ENCODE data around the gene CDH2. TPM values are rescaled to one million over a fixed set of nuclear protein-coding genes. Genes with fewer than 3 reads are reported as not detected.
A peak's percentile ranks its signal among the peaks of the same experiment; 100 is the strongest.

CDH2 gene
- polyA plus RNA-seq, 1 donor from 2014 or later = 199 TPM

DNA sequence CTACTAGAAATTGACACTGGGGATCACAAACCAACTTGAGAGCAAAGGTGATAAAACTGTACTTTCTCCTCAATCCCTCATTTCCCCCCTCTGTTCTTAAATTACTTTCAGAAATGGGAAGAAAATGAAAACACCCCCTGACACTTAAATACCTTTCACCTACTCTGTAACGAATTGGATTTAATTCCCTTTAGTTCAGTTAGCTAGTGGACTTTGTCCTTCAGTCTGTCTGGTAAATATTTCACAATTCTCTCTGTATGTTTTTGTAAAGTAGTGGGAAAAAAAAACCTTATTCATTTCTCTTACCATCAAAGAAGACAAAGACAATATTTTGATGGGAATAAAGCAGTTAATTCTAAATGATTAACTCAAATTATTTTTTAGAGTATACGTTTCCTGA, 85.7 kb downstream of the CDH2 start:
- no peak overlapping the region for H3K9ac ChIP-seq (ENCODE audit: low read length)
- H3K36me3 ChIP-seq (ENCODE audit: insufficient read depth, low read length) = no peaks in the 10 kb centered on the region
- H2AFZ ChIP-seq (ENCODE audit: low read depth, low read length) = no peak overlapping the region
- no peak overlapping the region for H3K4me3 ChIP-seq (ENCODE audit: low read length)
- no peak overlapping the region for H3K27ac ChIP-seq (ENCODE audit: low read length)
- H3K9me2 ChIP-seq (ENCODE audit: insufficient read depth, low read length) = no peaks in the 10 kb centered on the region
- H4K20me1 ChIP-seq (ENCODE audit: insufficient read depth) = no peaks in the 10 kb centered on the region
- no peaks in the 10 kb centered on the region for H3K9me3 ChIP-seq (ENCODE audit: low read length)
- TF ChIP-seq EP300 (conservative IDR thresholded peaks at IDR 0.05; ENCODE audit: poor library complexity, severe bottlenecking) (no peak), RAD21 (conservative IDR thresholded peaks at IDR 0.05) (no peak), MXI1 (conservative IDR thresholded peaks at IDR 0.05; ENCODE audit: poor library complexity, severe bottlenecking) (no peak)
- no peak overlapping the region for H3K4me2 ChIP-seq (ENCODE audit: low read length)
- H3K79me2 ChIP-seq (replicated peaks; ENCODE audit: insufficient read depth, low read length) = peaks cover 86% of the 10 kb centered on the region
- H3K27me3 ChIP-seq (ENCODE audit: insufficient read depth, low read depth, low read length) = no peaks in the 10 kb centered on the region
- peaks cover 5% of the 10 kb centered on the region for H3F3A ChIP-seq (ENCODE audit: insufficient read depth, low read length, poor library complexity, severe bottlenecking)

DNA sequence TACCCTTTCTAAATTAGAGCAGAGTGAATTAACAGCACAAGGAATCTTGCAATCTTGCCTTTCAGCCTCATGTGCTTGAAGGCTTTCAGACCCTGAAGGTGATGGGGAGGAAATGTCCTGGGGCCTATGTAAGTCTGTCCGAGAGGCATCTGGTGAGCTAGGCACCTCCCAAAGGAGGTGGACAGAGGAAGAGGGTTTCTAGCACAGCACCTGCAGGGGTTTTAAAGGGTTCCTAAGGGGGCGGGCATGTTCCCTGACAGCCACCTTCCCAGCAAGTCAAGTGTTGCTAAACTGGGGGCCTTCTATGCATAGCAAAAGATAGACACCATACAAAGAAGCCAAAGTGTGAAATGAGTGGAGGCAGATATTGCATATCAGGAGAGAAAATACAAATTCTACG, 88.5 kb downstream of the CDH2 start:
- peaks cover 92% of the 10 kb centered on the region for H3K79me2 ChIP-seq (replicated peaks; ENCODE audit: insufficient read depth, low read length)

More for the DNA sequence above, 88.5 kb downstream of the CDH2 start:
- Histone ChIP-seq H2AFZ (ENCODE audit: low read depth, low read length) (no peak overlapping the region), H3K36me3 (ENCODE audit: insufficient read depth, low read length) (no peaks in the 10 kb centered on the region), H3K9me3 (ENCODE audit: low read length) (no peaks in the 10 kb centered on the region), H3F3A (ENCODE audit: insufficient read depth, low read length, poor library complexity, severe bottlenecking) (peaks cover 5% of the 10 kb centered on the region), H3K4me3 (ENCODE audit: low read length) (peak overlapping the region; percentile 0), H4K20me1 (ENCODE audit: insufficient read depth) (peaks cover 4% of the 10 kb centered on the region), H3K4me2 (ENCODE audit: low read length) (no peak overlapping the region), H3K27ac (ENCODE audit: low read length) (no peak overlapping the region), H3K9me2 (ENCODE audit: insufficient read depth, low read length) (no peaks in the 10 kb centered on the region), H3K9ac (ENCODE audit: low read length) (no peak overlapping the region), H3K27me3 (ENCODE audit: insufficient read depth, low read depth, low read length) (no peaks in the 10 kb centered on the region)
- TF ChIP-seq MXI1 (conservative IDR thresholded peaks at IDR 0.05; ENCODE audit: poor library complexity, severe bottlenecking) (no peak), RAD21 (conservative IDR thresholded peaks at IDR 0.05) (no peak), EZH2 (IDR thresholded peaks at IDR 0.05; ENCODE audit: borderline replicate concordance, insufficient read depth, low read length, poor library complexity, severe bottlenecking) (no peak), SMC3 (conservative IDR thresholded peaks at IDR 0.05; ENCODE audit: poor library complexity) (no peak), EP300 (conservative IDR thresholded peaks at IDR 0.05; ENCODE audit: poor library complexity, severe bottlenecking) (no peak), TAF1 (IDR thresholded peaks at IDR 0.05; ENCODE audit: low read depth) (no peak)
- TF ChIP-seq, protein P1, sequence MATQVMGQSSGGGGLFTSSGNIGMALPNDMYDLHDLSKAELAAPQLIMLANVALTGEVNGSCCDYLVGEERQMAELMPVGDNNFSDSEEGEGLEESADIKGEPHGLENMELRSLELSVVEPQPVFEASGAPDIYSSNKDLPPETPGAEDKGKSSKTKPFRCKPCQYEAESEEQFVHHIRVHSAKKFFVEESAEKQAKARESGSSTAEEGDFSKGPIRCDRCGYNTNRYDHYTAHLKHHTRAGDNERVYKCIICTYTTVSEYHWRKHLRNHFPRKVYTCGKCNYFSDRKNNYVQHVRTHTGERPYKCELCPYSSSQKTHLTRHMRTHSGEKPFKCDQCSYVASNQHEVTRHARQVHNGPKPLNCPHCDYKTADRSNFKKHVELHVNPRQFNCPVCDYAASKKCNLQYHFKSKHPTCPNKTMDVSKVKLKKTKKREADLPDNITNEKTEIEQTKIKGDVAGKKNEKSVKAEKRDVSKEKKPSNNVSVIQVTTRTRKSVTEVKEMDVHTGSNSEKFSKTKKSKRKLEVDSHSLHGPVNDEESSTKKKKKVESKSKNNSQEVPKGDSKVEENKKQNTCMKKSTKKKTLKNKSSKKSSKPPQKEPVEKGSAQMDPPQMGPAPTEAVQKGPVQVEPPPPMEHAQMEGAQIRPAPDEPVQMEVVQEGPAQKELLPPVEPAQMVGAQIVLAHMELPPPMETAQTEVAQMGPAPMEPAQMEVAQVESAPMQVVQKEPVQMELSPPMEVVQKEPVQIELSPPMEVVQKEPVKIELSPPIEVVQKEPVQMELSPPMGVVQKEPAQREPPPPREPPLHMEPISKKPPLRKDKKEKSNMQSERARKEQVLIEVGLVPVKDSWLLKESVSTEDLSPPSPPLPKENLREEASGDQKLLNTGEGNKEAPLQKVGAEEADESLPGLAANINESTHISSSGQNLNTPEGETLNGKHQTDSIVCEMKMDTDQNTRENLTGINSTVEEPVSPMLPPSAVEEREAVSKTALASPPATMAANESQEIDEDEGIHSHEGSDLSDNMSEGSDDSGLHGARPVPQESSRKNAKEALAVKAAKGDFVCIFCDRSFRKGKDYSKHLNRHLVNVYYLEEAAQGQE (IDR thresholded peaks at IDR 0.05; ENCODE audit: borderline replicate concordance) = no peak
- TF ChIP-seq, protein P2, sequence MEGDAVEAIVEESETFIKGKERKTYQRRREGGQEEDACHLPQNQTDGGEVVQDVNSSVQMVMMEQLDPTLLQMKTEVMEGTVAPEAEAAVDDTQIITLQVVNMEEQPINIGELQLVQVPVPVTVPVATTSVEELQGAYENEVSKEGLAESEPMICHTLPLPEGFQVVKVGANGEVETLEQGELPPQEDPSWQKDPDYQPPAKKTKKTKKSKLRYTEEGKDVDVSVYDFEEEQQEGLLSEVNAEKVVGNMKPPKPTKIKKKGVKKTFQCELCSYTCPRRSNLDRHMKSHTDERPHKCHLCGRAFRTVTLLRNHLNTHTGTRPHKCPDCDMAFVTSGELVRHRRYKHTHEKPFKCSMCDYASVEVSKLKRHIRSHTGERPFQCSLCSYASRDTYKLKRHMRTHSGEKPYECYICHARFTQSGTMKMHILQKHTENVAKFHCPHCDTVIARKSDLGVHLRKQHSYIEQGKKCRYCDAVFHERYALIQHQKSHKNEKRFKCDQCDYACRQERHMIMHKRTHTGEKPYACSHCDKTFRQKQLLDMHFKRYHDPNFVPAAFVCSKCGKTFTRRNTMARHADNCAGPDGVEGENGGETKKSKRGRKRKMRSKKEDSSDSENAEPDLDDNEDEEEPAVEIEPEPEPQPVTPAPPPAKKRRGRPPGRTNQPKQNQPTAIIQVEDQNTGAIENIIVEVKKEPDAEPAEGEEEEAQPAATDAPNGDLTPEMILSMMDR (IDR thresholded peaks at IDR 0.05; ENCODE audit: poor library complexity, severe bottlenecking) = no peak
